IPS-11a (cell line): ENCODE data around the gene VWA7.
A peak's percentile ranks its signal among the peaks of the same experiment; 100 is the strongest.

ENCODE experiments used
- H3K4me3 ChIP-seq: one replicate; pipeline ENCODE4 v1.5.1; 2013; ENCODE audit warnings: low read depth, low read length, control low read depth

The VWA7 gene

DNA sequence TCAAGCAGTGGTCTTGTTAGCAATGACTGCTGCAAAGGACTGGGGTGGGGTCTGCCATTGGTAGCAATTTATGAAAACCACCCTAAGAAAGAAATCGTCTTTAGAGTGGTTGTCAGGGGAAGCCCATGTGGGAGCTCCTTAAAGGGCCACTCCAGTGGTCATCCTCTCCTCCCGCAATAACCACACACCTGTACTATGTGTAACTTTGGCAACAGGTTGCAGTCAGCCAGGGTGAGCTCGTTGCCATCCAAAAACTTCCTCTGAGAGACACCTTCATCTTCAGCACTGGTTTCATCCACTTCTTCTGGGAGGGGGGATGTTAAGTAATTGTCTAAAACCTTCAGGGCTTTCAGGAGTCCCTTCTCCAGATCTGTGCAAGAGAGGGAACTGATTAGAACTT is 45.1 kb downstream of the VWA7 start:
- H3K4me3 ChIP-seq: no peak overlapping the region

DNA sequence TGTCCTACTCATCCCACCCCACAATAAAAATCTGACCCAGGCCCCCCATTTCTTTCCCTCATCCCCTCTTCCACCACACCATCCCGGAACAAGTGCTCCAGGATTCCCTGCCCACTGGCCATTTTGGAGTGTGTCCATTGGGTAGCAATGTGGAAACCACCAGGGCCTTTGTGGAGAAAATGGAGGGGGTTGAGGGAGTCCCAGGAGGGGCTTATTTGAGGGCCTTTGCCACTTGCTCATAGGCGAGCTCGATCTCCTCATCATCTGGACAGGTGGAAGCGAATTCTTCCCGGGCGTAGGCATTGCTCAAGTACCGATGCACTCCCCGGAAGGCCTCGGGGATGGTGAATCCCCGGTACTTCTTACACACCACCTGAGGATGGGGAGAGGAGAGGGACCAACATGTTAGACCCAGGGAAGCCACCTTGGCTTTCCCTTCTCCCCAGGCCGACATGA is 46.5 kb downstream of the VWA7 start:
- H3K4me3 ChIP-seq: no peak overlapping the region

DNA sequence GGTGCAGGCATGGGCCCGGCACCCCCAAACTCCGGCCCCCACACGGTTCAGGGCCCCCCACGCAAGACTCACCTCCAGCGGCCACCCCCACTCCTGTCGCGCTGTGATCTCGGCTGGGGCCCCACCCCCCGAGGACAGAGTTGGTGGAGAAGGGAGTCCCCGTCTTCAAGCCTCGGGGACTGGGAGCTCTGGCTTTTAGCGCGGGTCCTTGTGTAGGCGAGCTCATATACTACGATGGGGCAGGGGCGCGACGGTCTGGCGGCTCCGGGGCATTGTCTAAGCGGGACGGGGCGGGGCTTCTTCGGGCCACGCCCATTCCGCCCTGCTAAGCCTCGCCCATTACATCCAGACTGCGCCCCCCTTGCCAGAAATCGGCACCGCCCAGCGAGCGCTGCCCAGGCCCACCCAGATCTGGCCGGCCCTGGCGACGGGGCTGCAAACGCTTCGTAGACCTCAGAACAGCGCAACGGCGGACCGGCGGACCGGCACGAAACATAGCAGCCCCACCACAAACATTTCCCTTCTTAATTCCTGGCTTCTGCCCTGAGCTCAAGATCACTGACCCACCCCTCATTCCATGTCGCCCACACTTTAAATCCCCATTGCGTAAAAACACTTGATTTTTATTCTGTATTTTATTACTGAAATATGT is 47.0 kb downstream of the VWA7 start:
- H3K4me3 ChIP-seq: peak overlapping the region; percentile 82

DNA sequence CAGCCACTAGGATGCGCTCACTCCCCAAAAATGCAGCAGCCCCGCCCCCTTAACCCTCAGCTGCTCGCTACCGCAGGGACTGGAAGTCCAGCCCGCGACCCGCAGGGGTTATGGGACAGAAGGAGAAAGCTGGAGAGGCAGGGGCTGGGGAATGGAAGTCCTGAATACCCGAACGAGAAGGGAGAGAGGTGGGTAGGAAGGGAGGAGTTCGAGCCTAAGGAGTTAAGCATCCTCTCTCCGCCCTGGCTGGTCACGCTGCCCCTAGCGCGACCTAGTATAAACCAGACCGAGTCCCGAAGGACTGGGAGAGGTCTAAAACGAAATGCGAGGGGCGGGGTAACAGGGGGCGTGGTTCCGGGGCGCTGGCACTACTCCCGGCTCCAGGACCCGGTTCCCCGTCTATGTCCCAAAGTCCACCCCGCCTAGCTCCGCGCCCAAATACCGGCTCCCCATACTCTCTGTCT is 47.6 kb downstream of the VWA7 start:
- H3K4me3 ChIP-seq: peak overlapping the region; percentile 82

DNA sequence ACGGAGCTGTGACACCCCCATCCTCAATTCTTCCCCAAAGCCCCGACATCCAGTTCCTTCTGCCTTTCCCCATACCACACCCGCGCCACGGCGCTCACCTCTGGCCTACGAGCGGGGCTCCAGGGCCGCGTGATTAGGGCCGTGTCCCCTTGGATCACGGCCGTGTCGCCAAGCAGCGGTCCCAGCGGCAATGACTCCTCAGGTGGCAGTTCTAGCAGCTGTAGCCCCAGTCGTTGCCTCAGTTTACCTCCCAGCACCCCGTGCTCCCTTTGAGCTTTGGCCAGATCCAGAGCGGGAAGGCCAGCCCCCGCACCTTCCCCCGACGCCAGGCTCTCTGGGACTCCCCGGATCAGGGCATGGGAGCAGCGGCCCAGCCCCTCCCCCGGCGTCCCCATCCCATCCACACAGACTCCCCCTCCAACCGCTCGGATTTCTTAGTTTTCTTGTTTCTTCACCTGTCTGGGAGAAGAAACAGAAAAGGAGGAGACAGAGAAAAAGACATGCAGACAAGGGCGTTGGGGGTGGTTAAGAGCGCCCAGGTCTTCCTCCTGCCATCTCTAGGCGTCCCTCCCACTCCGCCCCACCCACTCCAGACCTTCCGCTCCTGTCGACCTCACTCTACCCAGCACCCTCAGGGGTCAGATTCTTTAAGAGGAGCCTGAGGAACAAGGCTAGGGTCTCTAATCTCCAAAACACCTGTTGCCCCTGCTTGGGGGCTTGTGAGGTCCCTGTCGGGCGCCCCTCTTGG is 48.2 kb downstream of the VWA7 start, which contains the start of gene DDAH2:
Gene DDAH2, minus strand, starts transcription at position 533 of the 748 bp plus-strand sequence. Its CDS starts 138 bp downstream, at position 395.
- peak within 1 kb of the TSS; percentile 82 for H3K4me3 ChIP-seq

DNA sequence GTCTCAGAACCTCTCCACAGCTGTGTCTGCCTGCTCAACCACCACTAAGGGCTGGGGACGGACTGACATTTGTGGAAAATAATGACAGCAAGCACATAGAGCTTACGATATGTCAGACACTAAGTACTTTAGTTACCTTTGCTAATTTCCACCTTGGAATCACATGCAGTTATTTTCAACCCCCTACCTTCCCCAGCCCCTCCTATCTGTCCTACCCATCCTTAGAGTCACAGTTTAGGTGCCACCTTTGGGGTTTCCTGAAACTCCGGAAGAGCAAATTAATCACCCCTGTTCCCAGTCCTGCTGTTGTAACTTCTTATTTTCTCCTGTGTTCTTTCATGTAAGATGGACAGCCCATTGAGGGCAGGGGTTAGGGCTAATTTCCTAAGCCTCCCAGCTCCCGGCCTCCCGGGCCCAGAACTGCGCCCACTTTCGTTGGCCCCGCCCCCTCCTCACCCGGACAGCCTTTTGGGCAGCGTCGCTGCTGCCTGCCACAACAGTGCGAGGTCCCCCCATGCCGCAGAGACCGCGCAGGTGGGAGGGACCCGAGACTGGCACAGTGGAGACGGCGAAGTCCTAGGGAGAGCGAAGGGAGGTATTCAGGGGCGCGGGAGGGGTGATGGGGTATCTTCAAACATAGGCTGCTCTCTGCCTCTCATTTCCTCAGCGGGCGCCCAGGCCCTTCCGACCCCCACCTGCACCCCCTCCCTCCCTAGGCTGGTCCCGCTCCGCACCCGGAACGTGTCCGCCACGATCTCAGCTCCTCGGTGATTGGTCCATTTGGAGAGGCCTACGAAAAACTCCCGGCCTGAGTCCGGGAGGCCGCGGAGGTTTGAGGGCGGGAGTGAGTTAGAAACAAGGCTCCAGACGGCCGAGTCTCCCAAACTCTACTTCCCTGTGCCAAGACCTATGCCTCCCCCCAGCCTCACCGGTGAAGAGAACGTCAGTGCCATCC is 49.1 kb downstream of the VWA7 start:
- H3K4me3 ChIP-seq: no peak overlapping the region

DNA sequence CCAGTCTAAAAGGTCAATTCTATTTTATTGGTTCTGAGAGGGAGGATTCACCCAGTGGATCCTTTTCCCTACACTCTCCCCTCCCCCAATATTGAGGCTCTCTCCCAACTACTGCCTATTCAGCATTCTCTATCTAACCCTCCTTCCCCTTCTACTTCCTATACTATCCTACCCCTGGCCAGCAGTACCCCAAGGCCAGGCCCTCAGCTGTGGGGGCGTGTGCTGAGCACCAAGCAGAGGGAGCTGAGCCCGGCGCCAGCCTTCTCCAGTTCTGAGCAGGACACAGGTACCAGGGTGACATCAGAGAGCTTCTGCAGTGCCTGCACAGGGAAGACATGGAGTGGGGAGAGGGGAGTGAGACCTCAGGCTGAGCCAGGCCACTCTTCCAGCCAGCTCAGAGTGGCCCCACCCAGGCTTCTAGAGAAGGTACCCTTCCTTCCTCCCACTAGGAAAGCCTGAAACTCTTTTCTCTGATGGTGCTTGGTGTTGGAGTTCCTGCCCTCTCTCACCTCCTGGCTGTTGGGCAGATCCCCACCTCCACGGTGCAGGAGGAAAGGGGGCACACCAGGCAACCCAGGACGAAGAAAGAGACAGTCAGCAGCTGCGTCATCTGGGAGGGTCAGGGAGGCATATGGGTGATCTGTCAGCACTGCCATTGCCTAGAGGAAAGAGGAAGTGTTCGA is 50.0 kb downstream of the VWA7 start:
- no peak overlapping the region for H3K4me3 ChIP-seq

DNA sequence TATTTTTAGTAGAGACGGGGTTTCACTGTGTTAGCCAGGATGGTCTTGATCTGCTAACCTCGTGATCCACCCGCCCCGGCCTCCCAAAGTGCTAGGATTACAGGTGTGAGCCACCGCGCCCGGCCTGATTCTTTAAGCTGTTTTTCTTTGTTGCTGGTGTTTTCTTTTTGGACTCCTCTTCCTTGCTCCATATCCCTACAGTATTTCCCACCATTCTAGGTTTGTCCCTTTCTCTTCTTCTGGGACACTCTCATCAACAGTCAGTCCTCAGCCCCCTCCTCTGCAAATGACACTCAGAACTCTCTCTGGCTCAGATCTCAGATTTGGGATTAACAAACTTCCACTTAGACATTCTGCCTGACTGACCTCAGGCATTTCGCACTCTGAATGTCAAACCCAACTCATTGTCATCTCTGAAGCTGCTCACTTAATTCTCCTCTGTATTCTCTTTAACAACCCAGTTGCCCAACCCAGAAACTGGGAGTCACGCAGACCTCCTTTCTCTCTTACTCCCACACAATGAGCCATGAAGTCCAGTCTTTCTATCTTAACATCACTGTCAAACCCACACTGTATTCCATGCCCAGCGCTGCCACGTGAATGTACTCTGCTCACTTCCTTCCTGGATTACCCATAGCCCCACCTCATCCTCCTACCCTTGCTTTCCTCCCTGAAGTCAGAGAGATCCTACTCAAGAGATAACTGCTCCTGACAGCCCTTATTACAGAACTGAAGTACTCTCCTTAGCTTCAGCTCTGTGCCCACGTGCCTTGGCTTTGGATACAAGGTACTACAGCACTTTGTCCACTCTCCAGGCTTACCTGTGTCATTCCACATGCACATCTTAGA is 51.4 kb downstream of the VWA7 start:
- H3K4me3 ChIP-seq: no peak overlapping the region

DNA sequence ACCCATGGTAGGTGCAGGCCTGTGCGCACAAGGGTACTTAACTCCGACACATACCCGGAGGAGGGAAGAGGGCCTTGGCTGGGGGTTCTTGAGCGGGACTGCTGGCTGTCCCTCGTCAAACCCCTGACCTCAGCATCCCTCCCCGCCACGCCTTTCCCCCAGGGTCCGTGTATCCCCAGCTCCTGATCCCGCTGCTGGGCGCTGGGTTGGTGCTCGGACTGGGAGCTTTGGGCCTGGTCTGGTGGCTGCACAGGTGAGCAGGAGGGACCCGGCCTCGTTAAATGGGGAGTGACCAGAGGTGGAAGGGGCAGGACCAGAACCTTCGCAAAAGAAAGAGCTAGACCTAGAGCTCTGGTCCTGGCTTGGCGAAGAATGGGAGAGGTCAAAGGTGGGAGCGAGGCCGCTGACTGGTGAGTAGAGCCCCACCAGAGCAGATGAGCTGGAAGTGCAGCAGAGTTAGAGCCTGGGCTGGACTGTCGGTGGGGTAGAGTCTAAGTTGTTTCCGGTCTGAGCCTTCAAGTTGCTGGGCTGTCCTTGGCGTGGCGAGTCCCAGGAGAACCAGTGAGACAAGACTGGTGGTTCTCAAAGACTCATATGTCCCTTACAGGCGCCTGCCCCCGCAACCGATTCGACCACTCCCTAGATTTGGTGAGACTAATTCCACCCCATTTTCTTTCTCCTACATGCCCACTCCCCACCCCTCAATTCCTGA is 53.0 kb downstream of the VWA7 start:
- H3K4me3 ChIP-seq: no peak overlapping the region

DNA sequence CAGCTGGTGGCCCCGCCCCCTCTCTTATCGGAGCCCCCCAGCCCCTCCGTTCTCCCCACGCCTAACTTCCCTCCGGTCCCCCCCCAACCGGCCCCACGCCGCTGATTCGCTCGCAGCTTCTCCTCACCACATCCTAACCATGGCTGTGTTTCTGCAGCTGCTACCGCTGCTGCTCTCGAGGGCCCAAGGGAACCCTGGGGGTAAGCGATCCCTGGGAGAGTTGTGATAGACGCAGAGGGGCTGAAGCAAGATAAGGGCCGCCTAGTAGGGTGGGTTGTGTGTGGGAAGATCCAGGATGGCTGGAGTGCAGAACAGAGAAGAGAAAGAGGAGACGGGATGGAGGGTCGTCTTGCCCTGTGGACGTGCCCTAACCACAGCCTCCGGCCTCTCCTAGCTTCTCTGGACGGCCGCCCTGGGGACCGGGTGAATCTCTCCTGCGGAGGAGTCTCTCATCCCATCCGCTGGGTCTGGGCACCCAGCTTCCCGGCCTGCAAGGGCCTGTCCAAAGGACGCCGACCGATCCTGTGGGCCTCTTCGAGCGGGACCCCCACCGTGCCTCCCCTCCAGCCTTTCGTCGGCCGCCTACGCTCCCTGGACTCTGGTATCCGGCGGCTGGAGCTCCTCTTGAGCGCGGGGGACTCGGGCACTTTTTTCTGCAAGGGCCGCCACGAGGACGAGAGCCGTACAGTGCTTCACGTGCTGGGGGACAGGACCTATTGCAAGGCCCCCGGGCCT is 53.7 kb downstream of the VWA7 start, which contains the start of gene MPIG6B:
Gene MPIG6B, plus strand, starts transcription at position 129 of the 735 bp plus-strand sequence. Its CDS starts 11 bp downstream, at position 140.
- H3K4me3 ChIP-seq: no peak within 1 kb of the TSS

DNA sequence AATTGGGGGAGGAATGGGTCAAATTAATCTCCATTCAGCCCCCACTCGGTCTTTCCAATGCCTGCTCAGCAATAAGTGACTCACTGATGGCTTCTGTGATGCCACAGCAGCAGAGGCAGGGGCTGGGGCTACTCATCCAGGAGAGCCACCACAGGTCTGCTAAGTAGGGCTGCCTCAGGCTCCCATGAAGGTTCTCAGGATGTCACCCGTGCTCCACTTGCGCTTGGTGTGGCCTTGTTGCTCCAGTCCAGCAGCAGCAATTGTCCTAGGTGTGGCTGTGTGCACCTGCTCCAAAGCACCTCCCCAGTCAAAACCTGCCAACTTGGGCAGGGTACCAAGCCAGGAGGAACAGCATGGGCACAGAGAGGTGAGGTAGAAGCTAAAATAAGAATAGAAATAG is 55.0 kb downstream of the VWA7 start:
- no peak overlapping the region for H3K4me3 ChIP-seq

DNA sequence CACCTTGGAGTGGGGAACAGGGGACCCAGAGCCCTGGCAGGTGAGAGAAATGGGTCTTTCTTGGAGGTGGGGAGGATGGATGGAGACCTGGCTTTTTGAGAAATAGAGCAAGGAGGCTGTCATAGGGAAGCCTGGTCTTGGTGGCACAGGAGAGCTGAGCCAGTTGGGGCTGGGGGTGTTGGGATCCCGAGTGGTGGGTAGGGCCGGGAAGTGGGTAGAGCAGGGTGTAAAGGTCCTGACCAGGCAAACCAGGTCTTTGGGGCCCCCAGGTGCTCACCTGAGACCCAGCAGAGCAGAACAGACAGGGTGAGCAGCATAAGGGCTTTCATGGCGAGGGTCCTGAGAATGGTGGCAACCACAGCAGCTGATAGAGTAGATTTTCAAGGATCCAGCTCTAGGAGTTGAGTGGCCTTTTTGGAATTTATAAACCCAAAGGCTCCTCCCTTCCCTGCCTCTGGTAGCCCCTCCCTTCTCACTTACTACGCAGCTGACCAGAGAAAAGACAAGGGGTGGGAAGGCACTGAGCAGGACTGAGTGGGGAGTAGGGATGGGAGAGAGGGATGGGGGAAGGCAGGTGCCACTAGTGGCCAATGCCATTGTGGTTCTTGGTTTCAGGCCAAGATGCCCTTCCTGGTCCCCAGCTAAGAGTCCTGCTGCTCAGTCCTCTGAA is 55.6 kb downstream of the VWA7 start, which contains the start of gene LY6G6C:
Gene LY6G6C, minus strand, starts transcription at position 396 of the 670 bp plus-strand sequence. Its CDS starts 67 bp downstream, at position 329.
- no peak within 1 kb of the TSS for H3K4me3 ChIP-seq

DNA sequence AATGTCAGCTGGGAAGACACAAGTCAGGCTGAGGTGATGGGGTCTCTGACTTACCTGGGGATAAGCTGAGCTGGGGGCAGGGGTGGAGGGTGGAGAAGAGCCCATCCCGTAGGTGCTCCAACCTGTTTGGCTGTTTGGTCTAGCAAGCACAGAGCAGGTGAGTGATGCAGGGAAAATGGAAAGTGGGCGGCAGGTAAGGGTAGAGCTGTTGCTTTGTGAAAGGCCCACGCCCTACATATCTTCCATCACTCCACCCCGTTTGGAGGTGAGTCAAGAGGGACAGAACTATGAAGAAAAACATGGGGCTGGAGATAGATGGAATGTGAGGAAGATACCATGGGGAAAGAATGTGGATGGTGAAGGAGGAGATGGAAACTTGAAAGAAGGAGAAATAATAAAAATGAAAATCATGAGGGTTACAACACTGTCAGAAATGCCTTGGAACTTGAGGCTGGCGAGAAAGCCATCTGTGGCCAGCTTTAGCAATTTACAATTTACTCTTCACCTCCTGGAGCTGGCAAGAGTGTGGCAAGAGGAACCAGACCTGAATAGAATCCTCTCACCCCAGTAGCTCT is 56.8 kb downstream of the VWA7 start:
- no peak overlapping the region for H3K4me3 ChIP-seq

DNA sequence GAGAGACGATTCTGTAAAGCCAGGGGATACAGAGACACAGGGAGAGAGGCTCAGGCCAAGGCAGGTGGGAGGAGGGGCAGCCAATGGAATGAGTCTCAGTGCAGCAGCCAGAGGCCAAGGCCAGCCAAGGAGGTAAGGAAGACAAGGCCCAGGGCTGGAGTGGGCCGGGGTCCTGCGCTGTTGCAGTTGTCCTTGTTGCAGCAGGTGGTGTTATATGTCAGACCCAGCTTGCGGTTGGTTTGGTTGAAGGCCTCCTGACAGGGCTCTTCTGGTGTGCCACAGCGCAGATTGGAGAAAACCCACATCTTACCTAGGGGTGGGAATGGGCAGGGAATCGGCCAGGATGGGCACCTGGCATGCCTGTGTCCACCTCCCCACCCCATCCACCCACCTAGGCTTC is 58.1 kb downstream of the VWA7 start:
- H3K4me3 ChIP-seq: no peak overlapping the region

DNA sequence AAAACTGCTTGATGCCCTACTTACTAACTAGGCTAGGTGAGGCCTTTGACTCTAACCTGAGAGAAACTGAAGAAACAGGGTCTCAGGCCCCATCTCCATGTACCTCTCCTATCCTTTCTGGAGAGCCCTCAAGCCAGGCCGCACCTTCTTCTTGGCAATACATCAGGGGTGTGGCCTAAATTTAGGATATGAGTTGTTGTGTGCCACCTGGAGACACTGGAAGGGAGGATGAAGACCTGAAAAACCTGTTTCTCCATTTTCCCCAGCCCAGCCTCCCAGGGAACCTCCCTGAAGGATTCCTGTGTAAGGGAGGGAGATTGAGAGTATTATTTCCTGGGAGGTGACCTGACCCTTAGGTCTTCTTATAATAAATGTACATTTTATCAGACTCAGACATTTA is 58.9 kb downstream of the VWA7 start:
- no peak overlapping the region for H3K4me3 ChIP-seq

DNA sequence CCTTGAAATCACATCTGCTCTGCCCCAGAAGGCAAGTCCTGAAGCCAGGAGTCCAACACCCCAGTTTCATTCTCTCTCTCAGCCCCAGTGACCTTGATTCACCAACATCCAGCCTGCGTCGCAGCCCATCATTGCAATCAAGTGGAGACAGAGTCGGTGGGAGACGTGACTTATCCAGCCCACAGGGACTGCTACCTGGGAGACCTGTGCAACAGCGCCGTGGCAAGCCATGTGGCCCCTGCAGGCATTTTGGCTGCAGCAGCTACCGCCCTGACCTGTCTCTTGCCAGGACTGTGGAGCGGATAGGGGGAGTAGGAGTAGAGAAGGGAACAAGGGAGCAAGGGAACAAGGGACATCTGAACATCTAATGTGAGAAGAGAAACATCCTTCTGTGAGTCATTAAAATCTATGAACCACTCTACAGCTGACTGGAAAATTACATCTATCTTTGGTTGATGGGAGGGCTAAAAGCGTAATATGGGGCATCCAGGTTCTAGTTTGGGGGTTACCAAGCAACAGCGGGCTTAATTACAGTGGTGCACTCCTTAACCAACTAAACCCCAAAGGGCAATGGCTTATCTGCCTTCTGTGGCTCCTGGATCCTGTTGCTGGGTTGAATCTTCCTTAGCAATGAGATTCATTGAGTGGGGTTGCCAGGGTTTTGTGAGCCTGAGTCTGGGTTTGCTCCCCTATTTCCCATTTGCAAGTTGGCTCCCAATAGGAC is 59.5 kb downstream of the VWA7 start:
- no peak overlapping the region for H3K4me3 ChIP-seq
